Urothelium cell line (cell line): Measurements from ENCODE around the gene FFAR4.
"Not testable (repeated sequence)": the region's sequence is repeated elsewhere in the genome, so short reads cannot be mapped to it uniquely, and the experiment has no call there.

Experiments used
- DNase-seq: peaks from one replicate; pipeline ENCODE4 v3.0.0; 2011; ENCODE audit warnings: low spot score, mixed read lengths
- FAIRE-seq: peaks from 2 replicates; lab custom pipeline; 2011; peaks lifted over from hg19 to GRCh38; lab: Jason Lieb, UNC

The FFAR4 gene

DNA sequence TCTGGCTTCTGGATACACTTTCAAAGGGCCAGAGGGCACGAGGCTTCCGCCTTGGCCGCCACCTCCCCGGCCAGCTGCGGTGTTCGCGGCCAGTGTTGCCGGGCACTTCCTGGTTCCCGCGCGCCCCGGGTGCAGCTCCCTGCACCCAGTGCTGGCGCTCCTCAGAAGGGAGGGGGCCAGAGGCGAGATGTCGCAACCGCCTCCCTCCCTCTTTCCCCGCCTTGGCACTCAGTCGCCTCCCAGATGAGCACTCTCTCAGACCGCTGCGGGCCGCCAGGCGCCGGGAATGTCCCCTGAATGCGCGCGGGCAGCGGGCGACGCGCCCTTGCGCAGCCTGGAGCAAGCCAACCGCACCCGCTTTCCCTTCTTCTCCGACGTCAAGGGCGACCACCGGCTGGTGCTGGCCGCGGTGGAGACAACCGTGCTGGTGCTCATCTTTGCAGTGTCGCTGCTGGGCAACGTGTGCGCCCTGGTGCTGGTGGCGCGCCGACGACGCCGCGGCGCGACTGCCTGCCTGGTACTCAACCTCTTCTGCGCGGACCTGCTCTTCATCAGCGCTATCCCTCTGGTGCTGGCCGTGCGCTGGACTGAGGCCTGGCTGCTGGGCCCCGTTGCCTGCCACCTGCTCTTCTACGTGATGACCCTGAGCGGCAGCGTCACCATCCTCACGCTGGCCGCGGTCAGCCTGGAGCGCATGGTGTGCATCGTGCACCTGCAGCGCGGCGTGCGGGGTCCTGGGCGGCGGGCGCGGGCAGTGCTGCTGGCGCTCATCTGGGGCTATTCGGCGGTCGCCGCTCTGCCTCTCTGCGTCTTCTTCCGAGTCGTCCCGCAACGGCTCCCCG lies at the start of gene FFAR4:
Gene FFAR4 (plus strand): TSS at position 231 of the 842 bp plus-strand sequence. CDS start 56 bp downstream, at position 287.
- no peak for FAIRE-seq
- DNase-seq = no peak

DNA sequence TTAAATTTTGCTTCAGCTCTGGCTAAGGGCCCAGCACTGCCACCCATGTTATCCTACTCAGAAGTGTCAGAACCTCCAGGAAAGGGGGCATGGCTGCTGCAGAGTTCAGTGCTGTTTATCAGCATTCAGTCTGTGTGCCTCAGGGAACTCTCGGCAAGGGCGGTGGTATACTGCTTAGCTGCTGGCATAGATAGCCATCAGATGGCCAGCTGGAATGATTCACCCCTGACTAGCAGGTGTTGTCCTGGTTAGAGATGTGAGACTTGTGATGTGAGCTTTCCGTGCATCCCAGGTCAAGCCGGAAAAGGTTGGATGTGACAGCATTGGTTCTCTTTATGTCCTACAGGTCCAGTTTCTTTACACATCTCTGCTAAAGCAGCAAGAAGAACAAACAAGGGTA lies 47.9 kb upstream of the FFAR4 start:
- FAIRE-seq (no peak), DNase-seq (no peak)

DNA sequence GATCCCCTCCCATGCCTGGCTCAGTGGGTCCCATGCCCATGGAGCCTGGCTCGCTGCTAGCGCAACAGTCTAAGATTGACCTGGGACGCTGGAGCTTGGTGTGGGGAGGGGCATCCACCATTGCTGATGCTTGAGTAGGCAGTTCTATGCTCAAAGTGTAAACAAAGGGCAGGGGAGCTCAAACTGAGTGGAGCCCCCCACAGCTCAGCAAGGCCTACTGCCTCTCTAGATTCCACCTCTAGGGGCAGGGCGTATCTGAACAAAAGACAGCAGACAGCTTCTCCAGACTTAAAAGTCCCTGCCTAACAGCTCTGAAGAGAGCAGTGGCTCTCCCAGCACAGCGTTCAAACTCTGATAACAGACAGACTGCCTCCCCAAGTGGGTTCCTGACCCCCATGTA lies 31.2 kb upstream of the FFAR4 start:
- FAIRE-seq (no peak), DNase-seq (no peak)

DNA sequence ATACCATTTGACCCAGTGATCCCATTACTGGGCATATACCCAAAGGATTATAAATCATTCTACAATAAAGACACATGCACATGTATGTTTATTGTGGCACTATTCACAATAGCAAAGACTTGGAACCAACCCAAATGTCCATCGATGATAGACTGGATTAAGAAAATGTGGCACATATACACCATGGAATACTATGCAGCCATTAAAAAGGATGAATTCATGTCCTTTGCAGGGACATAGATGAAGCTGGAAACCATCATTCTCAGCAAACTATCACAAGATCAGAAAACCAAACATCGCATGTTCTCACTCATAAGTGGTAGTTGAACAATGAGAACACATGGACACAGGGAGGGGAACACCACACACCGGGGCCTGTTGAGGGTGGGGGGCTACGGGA lies 25.6 kb upstream of the FFAR4 start:
- DNase-seq, FAIRE-seq: not testable (repeated sequence)

DNA sequence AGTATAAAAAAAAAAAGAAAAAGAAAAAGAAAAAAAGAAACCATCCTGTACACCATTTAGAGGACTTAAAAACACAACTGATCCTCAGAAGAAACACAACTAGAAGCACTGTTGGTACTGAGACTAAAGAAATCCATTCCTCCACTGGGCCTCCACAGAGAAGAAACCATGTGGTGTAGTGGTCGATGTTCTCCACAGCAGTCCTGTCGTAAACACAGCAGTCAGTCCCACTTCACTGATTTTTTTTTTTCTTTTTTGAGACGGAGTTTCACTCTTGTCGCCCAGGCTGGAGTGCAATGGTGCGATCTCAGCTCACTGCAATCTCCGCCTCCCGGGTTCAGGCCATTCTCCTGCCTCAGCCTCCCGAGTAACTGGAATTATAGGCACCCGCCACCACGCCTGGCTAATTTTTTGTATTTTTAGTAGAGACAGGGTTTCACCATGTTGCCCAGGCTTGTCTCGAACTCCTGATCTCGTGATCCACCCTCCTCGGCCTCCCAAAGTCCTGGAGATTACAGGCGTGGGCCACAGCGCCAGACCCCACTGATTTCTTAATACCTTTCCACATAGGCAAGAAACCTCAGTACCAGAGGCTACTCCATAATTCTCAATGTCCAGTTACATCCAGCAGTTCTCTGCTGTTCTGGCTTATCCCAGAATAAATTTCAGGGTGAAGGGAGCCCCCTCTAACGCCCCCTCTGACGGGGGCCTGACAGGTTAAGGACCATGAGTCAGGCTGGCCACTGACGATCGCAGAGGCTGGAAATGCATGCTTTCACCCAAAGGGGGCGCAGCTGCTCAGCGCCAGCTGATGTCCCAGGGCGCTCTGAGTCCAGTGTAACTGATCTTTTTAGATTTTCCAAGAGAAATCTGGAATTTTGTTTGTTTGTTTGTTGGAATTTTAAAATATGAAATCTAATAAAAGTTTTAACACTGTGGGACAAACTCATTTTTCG lies 24.8 kb upstream of the FFAR4 start:
- peak; percentile 44 for DNase-seq
- no peak for FAIRE-seq

DNA sequence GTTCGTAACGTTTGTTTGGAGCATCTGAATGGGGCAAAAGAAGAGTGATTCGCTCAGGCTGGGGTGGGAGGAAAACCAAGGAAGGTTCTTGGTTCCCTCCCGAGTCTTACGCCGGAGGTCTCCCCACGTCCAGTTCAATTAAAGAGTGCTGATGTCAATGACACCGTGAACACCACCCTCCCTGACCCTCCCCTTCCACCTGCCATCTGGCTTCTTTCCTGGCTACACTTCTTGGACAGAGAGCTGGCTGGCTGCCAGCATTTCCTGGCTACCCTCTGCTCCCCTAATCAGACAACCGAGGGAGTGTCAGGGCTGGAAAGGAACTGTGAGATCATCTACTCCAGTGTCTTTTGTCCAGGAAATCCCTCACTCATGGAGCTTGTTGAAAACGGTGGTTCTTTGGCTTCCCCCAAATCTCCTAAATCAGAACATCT lies 24.1 kb upstream of the FFAR4 start:
- FAIRE-seq = no peak

DNA sequence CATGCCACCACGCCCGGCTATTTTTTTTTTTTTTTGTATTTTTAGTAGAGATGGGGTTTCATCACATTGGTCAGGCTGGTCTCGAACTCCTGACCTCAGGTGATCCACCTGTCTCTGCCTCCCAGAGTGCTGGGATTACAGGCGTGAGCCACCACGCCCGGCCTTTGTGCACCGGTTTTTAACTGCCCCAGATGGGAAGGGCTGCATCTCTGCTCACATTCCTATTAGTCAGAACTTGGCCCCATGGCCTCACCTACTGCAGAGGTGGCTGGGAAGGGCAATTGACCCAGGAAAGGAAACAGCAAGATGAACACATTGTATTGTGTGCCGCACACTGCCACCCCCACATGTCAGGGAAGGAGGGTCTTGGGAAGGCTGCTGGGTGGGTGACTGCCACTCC lies 19.5 kb upstream of the FFAR4 start:
- FAIRE-seq, DNase-seq: not testable (repeated sequence)

More for the DNA sequence above, 24.1 kb upstream of the FFAR4 start:
- DNase-seq = peak; percentile 20

DNA sequence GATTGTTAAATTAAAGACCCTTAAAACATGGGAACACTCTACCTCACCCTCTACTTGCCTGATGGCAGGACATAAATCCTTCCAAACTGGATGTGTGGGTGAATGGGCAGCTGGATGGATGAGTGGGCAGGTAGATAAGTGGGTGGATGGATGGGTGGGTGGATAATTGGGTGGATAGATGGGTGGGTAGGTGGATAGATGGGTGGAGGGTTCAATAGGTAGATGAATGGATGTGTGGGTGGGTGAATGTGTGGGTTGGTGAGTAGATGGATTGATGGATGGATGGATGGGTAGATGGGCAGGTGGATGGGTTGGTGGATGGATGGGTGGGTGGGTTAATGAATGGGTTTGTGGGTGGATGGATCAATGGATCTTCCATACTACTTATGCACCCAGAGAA lies 18.9 kb upstream of the FFAR4 start:
- no peak for DNase-seq
- no peak for FAIRE-seq

DNA sequence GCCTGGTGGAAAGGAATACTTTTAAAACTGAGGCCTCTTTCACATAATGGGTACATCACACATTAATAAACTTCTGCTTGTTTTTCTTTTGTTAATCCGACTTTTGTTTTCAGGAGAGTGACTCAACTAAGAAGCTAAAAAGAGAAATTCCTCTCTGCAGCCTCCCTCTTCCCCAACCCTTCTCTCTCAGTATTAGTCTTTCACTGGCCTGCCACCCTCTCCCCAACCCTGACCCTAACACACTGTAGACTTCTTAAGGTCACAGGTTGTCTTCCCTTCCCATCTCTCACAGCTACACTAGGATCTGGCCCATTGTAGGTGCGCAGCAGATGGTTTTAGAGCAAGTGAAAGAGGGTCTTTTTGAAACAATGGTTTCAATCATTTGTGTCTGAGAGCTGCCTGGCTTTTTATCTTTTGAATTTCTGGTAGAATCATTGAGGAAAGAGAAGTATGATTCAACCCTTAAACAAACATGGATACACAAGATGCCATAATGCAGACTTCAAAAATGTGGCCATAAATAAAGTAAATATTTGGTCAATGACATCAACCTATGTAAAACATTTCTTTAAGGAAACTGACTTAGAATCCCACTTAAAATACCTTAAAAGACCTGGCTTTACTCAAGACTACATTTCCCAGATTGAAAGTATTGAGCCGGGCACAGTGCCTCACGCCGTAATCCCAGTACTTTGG lies 17.9 kb upstream of the FFAR4 start:
- FAIRE-seq (no peak), DNase-seq (peak; percentile 23)

DNA sequence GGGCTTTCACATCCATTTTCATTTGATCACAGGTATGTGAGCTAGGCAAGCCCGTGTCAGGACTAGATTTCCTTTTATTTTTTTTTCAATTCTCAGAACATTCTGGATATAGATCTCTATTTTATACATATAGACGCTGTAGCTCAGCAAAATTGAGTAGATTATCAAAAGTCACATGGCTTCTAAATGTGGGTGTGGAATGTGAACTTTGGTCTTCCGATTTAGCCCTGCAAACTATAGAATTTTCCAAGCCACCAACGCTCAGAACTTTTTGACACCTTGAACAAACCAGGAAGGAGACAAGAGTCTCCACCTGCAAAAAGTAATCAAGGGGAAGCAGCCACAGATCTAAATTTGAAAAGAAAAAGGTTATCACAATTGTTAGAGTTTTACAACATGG lies 15.9 kb upstream of the FFAR4 start:
- no peak for DNase-seq
- no peak for FAIRE-seq

DNA sequence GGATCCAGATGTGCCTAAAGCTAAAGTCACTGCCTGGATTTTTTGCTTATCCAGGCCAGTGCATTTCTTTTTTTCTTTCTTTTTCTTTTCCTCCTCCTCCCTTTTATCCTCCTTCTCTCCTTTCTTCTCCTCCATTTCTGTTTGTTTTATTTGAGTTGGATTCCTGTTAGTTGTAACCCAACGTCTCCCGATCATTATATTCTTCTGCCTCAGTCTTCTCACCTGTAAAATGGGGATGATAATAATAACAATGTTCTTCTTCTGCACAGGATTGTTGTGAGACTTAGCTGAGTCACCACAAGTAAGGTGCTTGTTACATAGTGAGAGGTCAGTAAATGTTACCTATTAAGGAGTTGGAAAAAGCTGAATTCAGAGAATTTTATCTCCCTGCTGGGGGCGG lies 13.7 kb upstream of the FFAR4 start:
- DNase-seq = no peak
- FAIRE-seq = no peak

DNA sequence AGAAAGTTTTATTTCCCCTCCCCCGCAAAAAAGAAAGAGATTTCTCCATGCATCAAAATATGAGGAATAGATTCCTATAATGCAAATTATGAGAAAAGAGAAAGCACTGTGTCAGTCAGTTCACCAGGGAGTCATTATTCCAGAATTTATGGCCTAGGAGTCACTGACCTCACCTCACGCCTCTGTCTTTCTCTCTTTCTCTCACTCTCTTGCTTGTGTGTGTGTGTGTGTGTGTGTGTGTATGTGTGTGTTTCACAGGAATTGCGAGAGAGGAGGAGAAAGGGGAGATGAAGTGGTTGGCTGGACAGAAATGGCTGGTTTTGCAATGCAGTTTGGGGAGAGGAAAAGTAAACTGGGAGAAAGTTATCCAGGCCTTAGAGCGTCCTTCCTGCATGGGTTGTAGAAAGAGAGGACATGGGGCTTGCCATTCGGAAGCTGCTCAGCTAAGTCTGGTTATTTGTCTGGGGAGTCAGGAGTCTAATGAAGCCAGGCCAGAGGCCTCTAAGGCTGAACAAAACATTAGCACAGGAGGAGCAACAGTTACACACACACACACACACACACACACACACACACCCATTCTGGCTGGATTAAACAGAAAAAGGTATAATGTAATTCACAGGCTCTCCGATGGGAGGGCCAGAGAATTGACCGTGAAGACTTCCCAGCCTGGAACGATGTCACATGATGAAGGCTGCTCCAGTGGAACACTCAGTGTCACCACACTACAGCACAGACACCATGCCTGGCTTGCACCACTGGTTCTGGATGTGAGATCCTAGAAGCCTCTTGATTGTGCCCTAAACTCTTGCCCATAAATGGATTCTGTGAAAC lies 12.8 kb upstream of the FFAR4 start:
- FAIRE-seq = no peak
- DNase-seq = no peak

DNA sequence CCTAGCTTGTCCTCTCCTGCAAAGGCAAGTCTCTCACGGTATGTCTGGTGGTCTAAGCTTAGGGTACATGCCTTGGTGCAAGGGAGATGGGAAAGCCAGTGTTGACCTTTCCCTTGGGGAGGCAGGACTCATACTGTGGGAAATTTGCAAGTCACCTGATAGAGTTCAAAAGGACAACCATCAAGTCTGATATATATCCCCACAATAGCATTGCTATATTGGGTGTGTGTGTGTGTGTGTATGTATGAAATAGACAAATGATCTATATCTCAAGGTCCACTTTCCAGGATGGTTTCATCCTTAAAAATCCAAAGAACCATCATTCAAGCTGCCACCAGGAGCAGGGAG lies 12.2 kb upstream of the FFAR4 start:
- FAIRE-seq (no peak), DNase-seq (no peak)

DNA sequence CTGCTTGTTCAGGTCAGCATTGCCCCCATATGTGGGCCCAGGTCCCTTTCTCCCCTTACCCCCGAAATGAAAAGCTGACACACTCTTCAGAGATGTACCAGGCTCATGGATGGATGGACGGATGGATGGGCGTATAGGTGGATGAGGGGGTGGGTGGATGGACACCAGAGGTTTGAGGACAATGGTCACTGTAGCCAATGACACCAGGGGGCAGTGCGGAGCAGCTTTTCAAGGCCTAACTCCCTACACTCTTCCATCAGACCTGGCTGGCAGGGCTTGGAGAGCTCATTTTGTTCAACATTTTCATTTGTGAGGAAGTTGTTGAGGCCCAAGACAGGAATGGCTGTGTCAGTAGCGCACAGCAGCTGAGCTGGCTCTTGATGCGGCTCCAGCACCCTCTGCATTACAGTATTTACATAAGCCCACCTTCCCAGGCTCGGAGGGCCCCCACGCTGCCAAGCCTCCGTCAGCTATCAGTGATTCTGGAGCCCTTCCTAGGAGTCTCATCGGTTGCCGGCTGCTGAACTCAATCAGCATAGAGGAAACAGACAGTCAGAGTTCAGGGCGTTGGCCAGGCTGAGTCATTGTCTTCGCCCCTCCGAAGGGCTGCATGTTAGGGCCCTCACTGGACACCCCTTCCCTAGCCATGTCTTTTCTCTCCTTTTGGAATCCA lies 11.6 kb upstream of the FFAR4 start:
- FAIRE-seq (no peak), DNase-seq (peak; percentile 63)

DNA sequence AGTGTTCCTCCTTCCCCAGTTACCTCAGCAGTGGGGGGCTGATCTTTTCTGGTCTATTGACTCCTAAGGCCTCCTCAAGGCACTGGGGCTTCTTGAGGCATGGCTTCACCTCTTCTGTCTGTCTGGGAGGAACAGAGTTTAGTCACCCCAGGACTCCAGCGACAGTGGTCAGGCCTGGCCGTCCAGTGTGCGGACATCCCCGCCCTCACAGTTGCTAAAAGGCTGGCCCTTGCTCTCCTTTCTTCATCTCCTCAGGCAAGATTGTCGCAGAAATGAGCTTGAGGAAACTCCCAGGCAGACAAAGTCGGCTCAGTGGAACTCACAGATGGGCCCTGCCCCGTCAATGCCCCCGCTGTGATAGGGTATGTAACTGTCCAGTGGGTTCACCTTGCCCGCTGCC lies 7.0 kb upstream of the FFAR4 start:
- DNase-seq (no peak), FAIRE-seq (no peak)

DNA sequence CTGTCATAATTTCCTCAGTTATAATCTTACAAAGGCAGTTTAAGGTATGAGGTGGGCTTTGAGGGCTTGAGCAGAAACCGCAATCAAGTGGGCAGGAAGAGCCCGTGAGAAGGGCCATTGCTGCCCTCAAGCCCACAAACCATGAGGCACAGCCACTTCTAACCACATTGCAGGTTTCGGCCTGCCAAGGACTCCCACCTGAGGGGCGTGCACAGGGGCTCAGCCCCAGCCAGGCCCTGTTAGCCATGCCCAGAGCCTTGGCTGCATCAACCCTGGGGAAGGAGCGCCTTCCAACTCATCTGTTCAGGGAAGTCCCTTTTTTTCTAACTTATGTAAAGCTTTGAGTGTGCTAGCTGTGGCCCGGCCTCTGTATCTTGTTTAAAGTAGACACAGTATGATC lies 5.9 kb upstream of the FFAR4 start:
- DNase-seq (no peak), FAIRE-seq (no peak)

DNA sequence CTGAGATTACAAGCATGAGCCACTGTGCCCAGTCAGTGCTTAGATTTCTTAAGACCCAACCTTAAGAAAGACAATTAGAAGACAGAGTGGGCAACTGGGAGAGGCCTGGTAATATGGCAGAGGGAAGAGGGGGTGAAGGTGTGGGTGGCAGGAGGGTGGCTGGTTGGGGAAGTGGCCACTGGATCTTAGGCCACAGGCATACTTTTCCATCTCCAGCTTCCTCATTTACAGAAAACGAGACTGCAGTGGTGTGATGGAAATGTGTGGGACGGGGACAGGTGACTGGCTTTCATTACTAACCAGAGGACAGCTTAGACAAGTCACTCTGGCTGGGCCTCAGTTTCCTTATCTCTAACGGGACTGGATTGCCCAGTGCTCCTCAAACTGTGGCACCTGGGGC lies 1.0 kb upstream of the FFAR4 start:
- FAIRE-seq = no peak
- DNase-seq = no peak

DNA sequence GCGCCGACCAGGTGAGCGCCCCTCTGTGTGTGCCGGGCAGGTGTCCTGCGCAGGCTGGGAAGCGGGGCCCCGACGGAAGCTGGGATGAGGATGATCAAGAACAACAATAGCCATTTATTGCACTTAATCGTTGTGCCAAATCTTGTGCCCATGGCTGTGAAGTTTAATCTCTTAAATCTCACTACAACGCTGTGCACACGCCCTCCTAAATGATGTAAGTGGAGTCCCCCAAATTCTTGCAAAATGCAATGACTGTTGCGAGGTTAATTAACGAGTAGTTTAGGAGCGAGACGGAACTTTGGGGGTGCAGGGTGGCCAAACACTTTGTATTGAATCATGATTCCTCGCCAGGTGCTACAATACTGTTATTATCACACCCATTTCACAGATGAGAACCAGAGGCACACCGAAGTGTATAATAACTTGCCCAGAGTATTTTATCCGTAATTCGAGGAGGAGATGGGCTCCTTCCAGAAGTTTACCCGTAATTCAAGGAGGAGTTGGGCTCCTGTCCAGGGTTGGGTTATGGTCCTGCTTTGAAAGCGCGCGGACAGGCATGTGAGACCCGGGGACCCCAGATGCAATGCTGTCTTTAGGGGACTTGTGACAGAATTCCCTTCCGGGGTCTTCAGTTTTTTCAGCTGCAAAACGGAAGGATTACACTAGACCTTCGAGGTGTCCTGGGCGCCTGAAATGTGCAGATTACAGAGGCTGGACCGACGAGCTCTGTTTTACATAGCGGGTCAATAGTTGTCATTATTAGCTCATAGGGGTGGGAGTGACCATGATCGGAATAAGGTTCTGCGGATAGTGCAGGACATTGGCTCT lies 1.0 kb downstream of the FFAR4 start:
- FAIRE-seq = no peak

DNA sequence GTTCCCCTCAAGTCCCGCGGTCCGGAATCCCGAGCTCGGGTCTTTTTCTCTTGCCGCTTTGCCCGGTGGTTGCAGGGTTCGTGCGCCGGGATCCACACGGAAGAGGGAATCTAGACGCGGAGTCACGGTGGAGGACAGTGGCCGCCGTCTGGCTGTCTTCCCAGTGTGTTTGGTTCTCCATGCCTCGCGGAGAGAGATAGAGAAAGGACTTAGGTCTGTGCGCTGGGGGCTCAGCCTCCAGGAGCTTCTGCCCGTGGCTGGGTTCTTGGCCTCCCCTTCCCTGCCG lies 1.6 kb downstream of the FFAR4 start:
- no peak for FAIRE-seq
- DNase-seq = no peak

More for the DNA sequence above, 1.0 kb downstream of the FFAR4 start:
- no peak for DNase-seq
